Stimulated activated CD4-positive, alpha-beta T cell treated with anti-CD3 and anti-CD28 coated beads, Interleukin-1b, Interleukin-23, amount 100 ng/mL, for 1 hour (primary cell): ENCODE data around the gene RNF223.
"Not testable (repeated sequence)": the region's sequence is repeated elsewhere in the genome, so short reads cannot be mapped to it uniquely, and the experiment has no call there.

Experiments used
- DNase-seq, 2 donors: peaks; one replicate each; pipeline ENCODE4 v3.0.0-alpha.2; 2020; ENCODE audit warnings: low read depth in 2 of 2

RNF223 gene

DNA sequence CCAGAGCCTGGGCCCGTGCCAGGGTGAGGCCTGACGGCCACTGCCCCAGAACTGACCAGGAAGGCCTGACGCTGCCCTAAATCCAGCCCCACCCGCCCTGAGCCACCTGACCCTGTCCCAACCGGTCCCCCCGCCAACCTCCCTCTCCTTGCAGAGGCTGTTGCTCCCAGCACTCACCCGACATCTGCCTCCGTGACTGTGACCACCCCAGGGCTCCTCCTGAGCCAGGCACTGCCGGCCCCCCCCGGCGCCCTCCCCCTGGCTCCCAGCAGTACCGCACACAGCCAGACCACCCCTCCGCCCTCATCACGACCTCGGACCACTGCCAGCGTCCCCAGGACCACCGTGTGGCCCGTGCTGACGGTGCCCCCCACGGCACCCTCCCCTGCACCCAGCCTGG, 27.9 kb downstream of the RNF223 start:
- DNase-seq = no peak

DNA sequence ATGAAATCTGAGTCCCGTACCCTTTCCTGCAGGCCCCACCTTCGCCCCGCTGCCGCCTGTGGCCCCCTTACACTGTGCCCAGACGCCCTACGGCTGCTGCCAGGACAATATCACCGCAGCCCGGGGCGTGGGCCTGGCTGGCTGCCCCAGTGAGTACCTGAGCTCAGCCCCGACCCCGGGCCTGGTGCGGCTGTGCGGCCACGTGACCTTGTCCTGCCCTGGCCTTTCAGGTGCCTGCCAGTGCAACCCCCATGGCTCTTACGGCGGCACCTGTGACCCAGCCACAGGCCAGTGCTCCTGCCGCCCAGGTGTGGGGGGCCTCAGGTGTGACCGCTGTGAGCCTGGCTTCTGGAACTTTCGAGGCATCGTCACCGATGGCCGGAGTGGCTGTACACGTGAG, 29.0 kb downstream of the RNF223 start:
- DNase-seq = no peak

DNA sequence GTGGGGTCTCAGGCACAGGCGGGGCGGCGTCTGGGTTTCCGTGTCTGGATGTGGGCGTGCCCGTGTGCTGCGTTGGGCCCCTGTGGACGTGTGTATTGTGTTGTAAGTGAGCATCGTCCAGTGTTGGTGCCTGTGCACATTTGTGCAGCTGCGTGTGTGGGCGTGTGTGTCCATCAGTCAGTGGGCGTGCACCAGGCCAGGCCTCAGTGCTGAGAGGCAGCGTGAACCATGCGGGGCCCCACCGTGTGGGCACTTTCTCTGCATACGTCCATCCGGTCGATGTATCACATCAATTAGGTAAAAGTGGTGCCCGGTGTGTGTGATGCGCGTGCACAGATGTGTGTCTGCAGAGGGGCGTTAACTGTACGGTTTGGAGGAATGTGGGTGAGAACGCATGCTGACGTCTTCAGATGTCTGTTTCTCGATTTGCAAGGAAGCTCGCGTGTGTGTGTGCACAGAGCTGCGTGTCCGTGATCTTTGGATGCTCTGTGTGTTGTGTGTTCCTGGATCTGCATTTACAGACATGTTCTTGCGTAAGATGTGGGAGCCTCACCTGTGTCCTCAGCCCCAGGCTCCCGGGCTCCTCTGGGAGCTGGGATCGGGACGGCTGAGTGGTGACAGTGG, 29.5 kb downstream of the RNF223 start:
- DNase-seq = no peak

DNA sequence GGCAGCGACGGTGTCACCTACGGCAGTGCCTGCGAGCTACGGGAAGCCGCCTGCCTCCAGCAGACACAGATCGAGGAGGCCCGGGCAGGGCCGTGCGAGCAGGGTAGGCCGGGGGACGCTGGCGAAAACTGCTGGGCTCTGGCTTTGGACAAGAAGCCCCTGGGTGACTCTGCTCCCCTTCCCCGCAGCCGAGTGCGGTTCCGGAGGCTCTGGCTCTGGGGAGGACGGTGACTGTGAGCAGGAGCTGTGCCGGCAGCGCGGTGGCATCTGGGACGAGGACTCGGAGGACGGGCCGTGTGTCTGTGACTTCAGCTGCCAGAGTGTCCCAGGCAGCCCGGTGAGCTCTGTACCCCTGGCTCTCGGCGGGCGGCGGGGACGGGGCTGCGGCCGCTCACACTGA, 30.2 kb downstream of the RNF223 start:
- DNase-seq = no peak

DNA sequence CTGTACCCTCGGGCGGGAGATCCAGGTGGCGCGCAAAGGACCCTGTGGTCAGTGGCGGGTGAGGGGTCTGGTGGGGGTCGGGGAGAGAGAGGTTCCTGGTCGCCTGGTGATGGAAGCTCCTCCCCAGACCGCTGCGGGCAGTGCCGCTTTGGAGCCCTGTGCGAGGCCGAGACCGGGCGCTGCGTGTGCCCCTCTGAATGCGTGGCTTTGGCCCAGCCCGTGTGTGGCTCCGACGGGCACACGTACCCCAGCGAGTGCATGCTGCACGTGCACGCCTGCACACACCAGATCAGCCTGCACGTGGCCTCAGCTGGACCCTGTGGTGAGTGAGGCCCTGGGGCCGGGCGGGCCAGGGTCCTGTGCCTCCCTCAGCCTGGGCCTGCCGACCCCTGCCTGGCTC, 30.7 kb downstream of the RNF223 start:
- DNase-seq = no peak

DNA sequence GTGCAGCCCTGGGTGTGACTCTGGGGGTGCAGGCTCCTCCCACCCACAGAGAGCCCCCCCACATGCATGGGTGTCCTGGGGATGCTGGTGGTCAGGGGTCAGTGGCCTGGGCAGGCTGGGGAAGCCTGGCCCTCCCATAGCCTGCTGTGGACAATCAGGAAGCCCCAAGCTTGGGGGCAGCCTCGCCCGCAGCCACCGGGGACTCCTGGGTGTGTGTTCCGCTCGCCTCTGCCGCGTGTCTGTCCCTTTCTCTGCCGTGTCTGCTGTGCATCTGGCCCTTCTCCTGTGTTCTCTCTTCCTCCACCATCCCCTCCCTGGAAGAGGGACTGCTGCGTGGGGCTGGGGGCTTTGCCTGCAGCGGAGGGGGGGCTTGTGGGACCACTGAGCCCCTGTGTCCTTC, 31.3 kb downstream of the RNF223 start:
- DNase-seq = no peak

DNA sequence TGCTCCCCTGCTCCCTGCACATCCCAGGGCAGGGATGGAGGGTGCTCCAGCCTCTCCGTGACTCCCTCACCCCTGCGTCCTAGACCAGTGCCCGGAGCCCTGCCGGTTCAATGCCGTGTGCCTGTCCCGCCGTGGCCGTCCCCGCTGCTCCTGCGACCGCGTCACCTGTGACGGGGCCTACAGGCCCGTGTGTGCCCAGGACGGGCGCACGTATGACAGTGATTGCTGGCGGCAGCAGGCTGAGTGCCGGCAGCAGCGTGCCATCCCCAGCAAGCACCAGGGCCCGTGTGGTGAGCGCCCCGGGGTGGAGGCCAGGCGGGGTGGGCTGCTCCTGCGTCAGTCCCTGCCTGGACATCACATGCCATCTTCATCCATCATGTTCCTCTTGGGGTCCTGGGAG, 32.2 kb downstream of the RNF223 start:
- no peak for DNase-seq

DNA sequence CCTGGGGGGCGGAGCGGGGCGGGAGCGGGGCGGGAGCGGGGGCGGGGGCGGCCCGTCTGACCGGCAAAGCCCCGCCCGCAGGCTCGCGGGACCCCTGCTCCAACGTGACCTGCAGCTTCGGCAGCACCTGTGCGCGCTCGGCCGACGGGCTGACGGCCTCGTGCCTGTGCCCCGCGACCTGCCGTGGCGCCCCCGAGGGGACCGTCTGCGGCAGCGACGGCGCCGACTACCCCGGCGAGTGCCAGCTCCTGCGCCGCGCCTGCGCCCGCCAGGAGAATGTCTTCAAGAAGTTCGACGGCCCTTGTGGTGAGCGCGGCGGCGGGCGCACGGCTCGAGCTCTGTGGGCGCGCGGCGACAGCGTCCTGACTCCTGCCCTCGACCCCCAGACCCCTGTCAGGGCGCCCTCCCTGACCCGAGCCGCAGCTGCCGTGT, 33.0 kb downstream of the RNF223 start:
- no peak for DNase-seq

DNA sequence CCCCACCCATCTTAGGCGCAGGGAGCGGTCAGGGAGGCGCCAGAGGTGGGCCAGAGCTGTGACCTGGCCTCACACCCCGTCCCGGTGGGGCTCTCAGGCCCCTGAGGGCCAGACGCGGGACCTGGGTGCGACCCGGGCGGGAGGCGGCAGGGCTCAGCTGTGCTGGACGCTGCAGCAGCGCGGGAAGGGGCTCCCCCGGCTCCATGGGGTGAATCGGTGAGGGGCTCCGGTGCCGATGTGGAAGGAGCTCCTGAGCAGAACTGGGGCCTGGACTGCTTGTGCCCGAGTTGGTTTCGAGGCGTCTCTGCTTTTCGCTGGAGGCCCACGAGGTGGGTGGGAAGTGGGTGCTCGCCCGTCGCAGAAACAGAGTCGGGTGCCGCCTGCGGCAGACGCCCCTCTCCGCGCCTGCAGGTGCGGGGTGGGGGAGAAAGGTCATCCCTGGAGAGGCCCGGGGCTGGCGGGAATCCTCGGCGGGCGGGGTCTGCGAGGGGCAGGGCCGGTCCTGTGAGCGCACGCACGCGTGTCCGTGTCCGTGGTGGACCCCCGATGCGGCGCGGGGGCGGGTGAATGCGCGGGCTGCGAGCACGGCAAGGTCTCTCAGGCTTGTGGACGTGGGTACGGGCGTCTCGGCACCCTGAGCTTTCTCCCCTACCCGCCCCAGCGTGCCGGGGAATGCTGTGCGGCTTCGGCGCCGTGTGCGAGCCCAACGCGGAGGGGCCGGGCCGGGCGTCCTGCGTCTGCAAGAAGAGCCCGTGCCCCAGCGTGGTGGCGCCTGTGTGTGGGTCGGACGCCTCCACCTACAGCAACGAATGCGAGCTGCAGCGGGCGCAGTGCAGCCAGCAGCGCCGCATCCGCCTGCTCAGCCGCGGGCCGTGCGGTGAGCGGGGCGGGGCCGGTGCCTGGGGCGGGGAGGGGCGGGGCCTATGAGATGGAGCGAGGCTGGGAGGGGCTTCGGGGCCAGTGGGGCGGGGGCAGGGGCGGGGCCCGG, 33.8 kb downstream of the RNF223 start:
- DNase-seq = peak; percentile 53 to 57

DNA sequence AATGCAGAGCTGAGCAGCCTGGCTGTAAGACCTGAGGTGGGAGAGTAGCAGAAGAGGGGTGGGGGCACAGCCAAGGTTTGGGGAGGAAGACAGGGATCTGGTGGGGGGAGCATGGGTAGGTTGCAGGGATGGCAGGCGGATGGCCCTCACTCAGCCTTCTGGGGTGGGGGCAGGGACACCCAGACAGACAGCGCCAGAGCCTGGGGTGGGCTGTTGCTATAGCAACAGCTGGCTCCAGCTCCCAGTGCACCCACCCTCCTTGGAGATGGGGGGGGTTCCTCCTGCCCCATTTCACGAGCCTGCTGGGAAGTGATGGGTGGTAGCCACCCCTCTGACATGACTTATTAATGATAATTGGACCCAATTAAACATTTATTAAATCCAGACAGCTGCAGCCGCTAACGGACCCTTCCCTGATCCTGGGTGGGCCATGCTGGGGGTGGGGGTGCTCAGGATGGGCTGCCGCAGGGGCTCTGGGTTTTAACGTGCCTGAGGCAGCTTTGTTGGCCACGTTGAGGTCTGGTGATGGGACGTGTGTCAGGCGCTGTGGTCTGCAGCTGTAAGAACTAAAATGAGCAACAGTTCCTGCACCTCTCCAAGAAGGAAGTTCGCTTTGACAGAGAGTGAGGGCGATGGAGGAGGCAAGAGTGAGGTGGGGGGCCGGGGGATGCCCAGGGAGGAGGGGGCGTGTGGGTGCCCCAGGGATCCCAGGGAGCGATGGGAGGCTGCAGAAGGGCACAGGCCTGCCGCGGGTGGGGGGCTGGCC, 34.8 kb downstream of the RNF223 start:
- no peak for DNase-seq

DNA sequence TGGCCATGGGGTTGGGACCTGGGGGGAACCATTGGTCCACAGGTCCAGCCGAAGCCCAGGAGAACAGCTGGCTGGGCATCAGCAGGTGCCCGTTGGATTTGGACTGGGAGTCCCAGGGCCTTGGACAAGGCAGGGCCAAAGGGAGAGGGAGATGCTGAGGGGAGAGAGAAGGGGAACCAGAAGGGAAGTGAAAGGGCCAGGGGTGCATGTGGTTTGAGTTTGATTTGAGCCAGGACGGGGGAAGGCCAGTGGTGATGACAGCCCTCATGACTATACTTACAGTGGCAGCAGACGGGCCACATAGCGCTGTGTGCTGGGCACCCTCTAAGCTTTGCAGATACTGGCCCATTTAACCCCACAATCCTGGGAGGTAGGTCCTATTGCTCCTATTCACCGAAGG, 35.4 kb downstream of the RNF223 start:
- no peak for DNase-seq

DNA sequence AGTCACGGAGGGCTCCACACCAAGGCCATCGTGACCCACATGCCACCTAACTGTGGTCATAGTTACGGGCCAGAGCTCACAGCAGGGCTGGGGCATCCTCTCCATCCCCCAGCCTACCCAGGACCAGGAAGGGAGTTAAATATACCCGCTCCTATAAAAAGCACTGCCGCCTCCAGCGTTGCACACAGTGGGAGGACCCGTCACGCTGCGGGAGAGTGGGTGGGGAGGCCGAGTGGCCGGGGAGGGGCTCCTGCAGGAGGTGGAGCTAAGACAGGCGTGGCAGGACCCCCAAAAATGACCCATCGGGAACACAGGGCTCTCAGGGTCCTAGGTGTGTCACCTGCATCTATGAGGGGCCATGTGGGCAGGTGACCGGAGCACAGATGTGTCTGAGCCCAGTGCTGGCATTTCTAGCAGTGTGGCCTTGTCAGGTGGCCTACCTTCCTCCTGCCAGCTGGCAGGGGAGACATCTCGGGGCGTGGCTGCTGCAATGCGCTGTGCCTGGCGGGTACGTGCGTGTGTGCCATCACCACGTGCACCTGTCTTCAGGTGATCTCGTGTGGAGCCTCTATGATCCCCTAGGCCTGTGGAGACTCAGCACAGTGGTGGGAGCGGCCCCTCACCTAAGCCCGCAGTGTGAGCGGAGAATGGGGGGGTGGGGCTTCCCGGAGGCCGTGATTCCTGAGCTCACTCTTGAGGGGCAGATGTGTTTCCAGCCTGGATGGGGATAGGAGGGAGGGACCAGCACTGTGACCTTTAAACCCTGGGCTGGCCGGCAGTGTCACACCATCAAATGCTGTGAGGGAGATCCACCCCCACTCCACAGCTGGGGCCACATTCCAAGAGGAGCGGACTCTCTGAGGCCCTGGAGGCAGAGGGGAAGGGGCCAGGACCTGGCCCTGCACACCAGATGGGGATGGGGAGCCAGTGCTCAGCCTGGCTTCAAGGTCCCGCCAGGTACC, 36.5 kb downstream of the RNF223 start:
- no peak for DNase-seq

DNA sequence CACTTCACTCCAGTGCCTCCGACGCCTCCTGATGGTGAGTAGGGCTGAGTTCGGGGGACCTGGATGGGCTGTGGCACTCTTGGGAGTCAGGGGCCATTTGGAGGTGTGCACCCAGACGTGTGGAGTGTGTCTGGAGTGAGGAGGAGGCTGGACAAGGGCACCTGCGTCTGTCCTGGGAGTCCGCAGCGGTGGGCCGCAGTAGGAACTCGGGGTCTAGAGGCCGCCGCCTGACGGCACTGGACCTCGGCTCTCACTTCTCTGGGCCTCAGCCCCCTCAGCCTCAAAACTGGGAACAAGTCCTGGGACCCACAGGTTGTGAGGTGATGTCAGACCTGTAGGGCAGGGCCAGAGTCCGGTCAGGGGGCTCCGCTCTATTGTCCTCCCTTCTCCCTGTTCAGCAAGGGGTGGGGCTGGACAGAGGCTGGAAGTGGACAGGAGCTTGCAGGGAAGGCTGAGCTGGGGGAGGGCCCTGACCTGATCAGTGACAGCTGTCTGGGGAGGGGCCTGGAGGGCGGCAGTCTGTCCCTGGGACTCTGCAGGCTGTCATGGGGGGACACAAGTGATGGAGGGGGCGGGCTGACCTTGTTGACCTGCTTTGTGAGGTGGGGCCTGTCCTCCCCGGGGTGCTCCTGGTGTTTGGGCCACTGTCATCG, 38.7 kb downstream of the RNF223 start:
- DNase-seq = no peak

DNA sequence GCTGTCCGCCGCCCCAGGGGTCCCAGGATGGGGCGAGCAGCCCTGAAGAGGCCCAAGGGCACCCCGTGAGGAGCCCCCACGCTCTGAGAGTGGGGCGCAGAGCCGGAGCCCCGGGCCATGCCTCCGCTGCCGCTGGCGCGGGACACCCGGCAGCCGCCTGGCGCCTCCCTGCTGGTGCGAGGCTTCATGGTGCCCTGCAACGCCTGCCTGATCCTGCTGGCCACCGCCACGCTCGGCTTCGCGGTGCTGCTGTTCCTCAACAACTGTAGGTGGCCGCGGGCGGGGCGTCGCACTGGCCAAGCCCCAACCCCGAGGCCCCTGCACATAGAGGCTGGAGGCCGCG, 39.7 kb downstream of the RNF223 start:
- DNase-seq = no peak

DNA sequence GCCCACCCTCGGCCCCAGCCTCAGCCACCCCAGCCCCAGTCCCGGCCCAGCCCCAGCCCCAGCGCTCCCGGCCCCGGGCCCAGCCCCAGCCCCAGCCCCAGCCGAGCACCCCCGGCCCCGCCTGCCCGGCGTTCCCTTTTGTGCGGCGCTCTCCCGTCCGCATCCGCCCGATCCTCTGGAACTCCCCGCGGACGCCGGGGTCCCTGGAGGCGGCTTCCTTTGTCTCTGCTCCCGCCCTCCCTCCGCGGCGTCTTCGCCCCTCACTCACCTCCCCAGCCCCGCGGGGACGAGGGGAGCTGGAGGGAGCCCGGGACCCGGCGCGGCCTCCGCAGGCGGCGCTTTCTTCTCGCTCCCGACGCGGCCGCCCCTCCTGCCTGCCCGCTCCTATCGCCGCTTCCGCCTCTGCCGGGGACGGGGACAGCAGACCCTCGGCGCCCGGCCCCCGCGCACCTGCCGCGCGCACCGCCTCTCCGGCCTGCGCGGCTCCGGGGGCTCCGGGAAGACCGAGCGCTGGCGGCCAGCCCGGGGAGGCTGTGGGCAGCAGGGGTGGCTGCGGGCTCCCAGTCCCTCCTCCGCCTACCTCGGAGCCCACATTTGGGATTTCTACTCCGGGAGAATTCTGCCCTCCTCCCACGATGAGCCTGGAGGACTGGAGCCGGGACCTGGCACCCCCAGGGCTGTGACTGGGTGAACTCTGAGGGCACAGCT, 40.2 kb downstream of the RNF223 start:
- DNase-seq = no peak

DNA sequence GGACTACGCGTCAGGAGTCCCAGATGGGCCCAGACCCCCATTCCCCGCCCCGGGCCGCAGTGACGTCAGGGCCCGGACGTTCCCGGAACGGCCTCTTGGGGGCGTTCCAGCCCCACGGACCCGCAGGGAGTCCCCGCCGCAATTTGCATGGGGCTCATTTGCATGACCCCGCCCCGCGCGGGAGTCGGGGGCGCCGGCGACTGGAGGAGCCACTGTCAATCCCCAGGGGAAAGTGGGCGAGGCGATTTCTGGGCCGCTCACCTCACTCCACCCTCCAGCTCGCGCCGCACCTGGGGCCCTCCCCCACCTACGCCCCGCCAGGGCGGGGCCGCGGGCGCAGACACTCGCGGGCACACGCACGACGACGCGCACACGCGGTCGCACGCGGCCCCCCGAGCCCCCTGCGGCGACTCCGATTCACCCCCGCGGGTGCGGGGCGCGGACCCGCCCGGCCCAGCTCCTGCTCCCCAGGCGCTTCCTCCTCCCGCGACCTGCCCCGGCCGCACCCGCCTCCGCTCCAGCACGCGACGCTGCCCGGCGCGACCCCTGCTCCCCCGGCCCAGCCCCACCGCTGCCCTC, 41.0 kb downstream of the RNF223 start:
- DNase-seq = peak; percentile 54 to 78

DNA sequence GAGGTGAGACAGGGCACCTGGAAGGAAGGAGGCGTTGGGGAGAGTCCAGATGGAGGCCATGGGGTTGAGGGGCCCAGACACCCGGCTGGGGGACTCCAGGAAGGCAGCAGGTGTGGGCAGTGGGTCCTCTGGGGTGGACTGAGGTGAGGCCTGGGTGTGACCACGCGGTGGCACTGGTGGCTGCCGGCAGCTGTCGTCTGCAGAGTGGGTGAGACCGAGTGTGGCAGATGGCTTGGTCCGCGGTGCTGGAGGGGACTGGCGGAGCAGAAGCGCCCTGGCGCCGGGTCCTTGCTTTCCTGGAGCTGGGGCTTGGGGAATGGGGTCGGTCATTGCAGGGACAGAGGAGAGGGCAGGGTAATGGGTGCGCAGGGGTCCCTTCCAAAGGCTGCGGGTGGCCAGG, 41.7 kb downstream of the RNF223 start:
- no peak for DNase-seq

DNA sequence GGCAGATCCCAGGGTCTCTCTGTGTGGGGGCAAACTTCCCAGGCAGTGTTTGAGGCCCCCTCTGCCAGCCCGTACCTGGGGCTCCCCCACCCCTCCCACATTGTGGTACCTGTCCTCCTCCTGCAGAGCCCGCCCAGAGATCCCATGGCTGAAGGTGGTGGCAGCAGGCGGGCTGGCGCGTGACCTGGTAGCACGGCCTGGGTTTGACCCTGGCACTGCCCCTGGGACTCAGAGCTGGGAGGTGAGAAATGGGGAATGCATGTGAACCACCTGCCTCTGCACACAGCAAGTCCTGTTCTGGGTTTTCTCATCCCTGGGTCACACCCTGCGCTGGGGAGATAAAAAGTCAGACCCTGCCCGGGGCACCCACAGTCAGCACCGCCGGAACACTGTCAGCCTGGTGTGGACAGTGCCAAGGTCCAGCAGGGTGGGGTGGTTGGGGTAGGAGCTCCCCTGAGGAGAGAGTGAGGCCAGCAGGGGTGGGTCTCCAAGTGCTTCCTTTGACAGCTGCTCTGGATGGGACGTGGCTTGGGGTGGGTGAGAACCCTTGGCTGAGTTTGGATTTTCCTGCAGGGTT, 42.4 kb downstream of the RNF223 start:
- DNase-seq = no peak

DNA sequence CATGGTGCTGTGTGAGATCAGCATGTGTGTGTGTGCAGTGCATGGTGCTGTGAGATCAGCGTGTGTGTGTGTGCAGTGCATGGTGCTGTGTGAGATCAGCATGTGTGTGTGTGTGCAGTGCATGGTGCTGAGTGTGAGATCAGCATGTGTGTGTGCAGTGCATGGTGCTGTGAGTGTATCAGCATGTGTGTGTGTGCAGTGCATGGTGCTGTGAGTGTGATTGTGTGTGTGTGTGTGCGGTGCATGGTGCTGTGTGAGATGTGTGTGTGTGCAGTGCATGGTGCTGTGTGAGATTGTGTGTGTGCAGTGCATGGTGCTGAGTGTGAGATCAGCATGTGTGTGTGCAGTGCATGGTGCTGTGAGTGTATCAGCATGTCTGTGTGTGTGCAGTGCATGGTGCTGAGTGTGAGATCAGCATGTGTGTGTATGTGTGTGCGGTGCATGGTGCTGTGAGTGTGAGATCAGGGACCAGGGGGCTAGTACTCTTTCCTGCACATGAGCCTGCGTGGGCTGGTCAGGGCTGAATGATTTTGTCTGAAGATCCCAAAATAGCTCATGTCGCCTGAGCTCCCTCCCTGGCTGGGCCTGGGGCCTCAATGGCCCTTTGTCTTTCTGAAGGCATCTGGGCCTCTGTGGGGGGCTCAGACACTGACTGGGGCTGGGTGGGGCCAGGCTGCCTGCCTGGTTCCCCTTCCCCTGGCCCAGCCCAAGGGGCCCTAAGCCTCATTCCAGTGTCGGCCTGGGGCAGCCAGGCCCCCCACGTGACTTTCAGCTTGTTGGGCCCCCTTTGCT, 43.0 kb downstream of the RNF223 start:
- DNase-seq = not testable (repeated sequence)
